ENCODE measurements around the gene TRPM5. TPM values are rescaled to one million over a fixed set of nuclear protein-coding genes. Genes with fewer than 3 reads are reported as not detected.

The TRPM5 gene
- total and polyA plus RNA-seq, 4 donors = 0.05 TPM; not detected in 3

- H3K4me3 ChIP-seq (ENCODE audit: low read depth in 1 of 3, low read length in 3 of 3) = no peak overlapping the region
- no peaks in the 10 kb centered on the region for H3K9me3 ChIP-seq (ENCODE audit: control insufficient read depth in 4 of 4, low read length in 3 of 4)
- H3K27me3 ChIP-seq (ENCODE audit: control insufficient read depth in 4 of 4, insufficient read depth in 4 of 4, low read length in 3 of 4) = no peaks in the 10 kb centered on the region
- H3K9ac ChIP-seq (ENCODE audit: low read depth in 1 of 2, low read length in 2 of 2) = no peak overlapping the region
- no peak for TF ChIP-seq HNF4A (conservative IDR thresholded peaks at IDR 0.05)
- H3K27ac ChIP-seq (ENCODE audit: low read depth in 1 of 2, low read length in 2 of 2) = no peak overlapping the region
- DNase-seq (ENCODE audit: low spot score) = no peak
- no peaks in the 10 kb centered on the region for H3K4me1 ChIP-seq (ENCODE audit: control insufficient read depth in 4 of 4, insufficient read depth in 4 of 4, low read length in 3 of 4)
- no peaks in the 10 kb centered on the region for H3K36me3 ChIP-seq (ENCODE audit: control insufficient read depth in 4 of 4, insufficient read depth in 3 of 4, low read depth in 1 of 4, low read length in 3 of 4)
- WGBS = 95% methylated on average over 14 of the region's 14 CpGs
These were observed 17.7 kb upstream of the TRPM5 start for GRCh38 chr11:2461956-2462542.

- Histone ChIP-seq H3K4me3 (ENCODE audit: low read depth in 1 of 3, low read length in 3 of 3) (no peak overlapping the region), H3K9me3 (ENCODE audit: control insufficient read depth in 4 of 4, low read length in 3 of 4) (no peaks in the 10 kb centered on the region), H3K9ac (ENCODE audit: low read depth in 1 of 2, low read length in 2 of 2) (no peak overlapping the region), H3K4me1 (ENCODE audit: control insufficient read depth in 4 of 4, insufficient read depth in 4 of 4, low read length in 3 of 4) (no peaks in the 10 kb centered on the region), H3K36me3 (ENCODE audit: control insufficient read depth in 4 of 4, insufficient read depth in 3 of 4, low read depth in 1 of 4, low read length in 3 of 4) (no peaks in the 10 kb centered on the region), H3K27ac (ENCODE audit: low read depth in 1 of 2, low read length in 2 of 2) (no peak overlapping the region), H3K27me3 (ENCODE audit: control insufficient read depth in 4 of 4, insufficient read depth in 4 of 4, low read length in 3 of 4) (no peaks in the 10 kb centered on the region)
- TF ChIP-seq ATF3 (IDR thresholded peaks at IDR 0.05) (no peak), FOXA2 (IDR thresholded peaks at IDR 0.05) (no peak), SP1 (IDR thresholded peaks at IDR 0.05) (no peak), ZBTB33 (IDR thresholded peaks at IDR 0.05) (no peak), RAD21 (IDR thresholded peaks at IDR 0.05) (no peak), YY1 (IDR thresholded peaks at IDR 0.05) (no peak), HNF4A (conservative IDR thresholded peaks at IDR 0.05) (no peak), MAX (IDR thresholded peaks at IDR 0.05) (no peak), HNF4G (IDR thresholded peaks at IDR 0.05) (no peak), CTCF (IDR thresholded peaks at IDR 0.05; ENCODE audit: low read depth, low read length, missing input control) (no peak), FOXA1 (IDR thresholded peaks at IDR 0.05) (no peak), JUND (IDR thresholded peaks at IDR 0.05) (no peak)
- no peak for DNase-seq (ENCODE audit: low spot score)
- 87% methylated on average over 17 of the region's 17 CpGs for WGBS
These were observed 17.1 kb upstream of the TRPM5 start for GRCh38 chr11:2461253-2461955.

GRCh38 chr11:2460540-2461252 lies 16.4 kb upstream of the TRPM5 start:
- TF ChIP-seq SP1 (IDR thresholded peaks at IDR 0.05) = no peak
- TF ChIP-seq RAD21 (IDR thresholded peaks at IDR 0.05) = no peak
- no peak for TF ChIP-seq HNF4A (conservative IDR thresholded peaks at IDR 0.05)
- no peak for TF ChIP-seq YY1 (IDR thresholded peaks at IDR 0.05)
- no peak for TF ChIP-seq ZBTB33 (IDR thresholded peaks at IDR 0.05)
- DNase-seq (ENCODE audit: low spot score) = no peak
- 85% methylated on average over 15 of the region's 15 CpGs for WGBS
- H3K9ac ChIP-seq (ENCODE audit: low read depth in 1 of 2, low read length in 2 of 2) = no peak overlapping the region
- H3K27ac ChIP-seq (ENCODE audit: low read depth in 1 of 2, low read length in 2 of 2) = no peak overlapping the region
- H3K9me3 ChIP-seq (ENCODE audit: control insufficient read depth in 4 of 4, low read length in 3 of 4) = no peaks in the 10 kb centered on the region
- H3K4me1 ChIP-seq (ENCODE audit: control insufficient read depth in 4 of 4, insufficient read depth in 4 of 4, low read length in 3 of 4) = no peaks in the 10 kb centered on the region
- no peaks in the 10 kb centered on the region for H3K36me3 ChIP-seq (ENCODE audit: control insufficient read depth in 4 of 4, insufficient read depth in 3 of 4, low read depth in 1 of 4, low read length in 3 of 4)
- H3K27me3 ChIP-seq (ENCODE audit: control insufficient read depth in 4 of 4, insufficient read depth in 4 of 4, low read length in 3 of 4) = no peaks in the 10 kb centered on the region
- no peak overlapping the region for H3K4me3 ChIP-seq (ENCODE audit: low read depth in 1 of 3, low read length in 3 of 3)

All from liver (tissue), 9 donors.